ENCODE results near the gene TFAP2B.

DNA sequence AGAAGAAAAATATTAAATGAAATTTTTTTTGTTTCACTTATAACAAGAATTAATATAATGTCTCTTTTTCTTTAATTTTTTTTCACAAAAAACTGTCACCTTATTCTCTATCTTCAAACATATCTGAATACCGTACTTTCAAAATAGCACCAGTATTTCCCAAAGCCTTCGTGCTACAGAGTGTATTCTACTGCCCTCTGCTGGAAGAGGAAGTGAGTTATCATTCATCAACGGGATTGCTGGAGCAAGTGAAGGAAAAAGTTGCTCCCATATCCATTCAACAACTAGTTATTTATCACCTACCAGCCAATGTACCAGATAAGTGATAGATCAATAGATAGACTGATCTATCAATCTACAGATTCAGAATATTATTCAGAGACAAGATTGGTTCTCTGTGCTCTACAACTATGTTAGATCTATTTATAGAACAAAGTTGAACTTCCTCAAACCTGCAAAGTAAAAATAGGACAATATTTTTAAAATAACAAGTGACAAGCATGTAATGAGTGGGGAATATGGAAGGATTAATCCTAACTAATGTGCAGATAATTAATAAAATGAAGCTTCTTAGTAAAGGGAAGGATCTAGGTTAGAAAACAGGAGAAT, 26.7 kb upstream of the TFAP2B start:
- TF ChIP-seq, protein P1, sequence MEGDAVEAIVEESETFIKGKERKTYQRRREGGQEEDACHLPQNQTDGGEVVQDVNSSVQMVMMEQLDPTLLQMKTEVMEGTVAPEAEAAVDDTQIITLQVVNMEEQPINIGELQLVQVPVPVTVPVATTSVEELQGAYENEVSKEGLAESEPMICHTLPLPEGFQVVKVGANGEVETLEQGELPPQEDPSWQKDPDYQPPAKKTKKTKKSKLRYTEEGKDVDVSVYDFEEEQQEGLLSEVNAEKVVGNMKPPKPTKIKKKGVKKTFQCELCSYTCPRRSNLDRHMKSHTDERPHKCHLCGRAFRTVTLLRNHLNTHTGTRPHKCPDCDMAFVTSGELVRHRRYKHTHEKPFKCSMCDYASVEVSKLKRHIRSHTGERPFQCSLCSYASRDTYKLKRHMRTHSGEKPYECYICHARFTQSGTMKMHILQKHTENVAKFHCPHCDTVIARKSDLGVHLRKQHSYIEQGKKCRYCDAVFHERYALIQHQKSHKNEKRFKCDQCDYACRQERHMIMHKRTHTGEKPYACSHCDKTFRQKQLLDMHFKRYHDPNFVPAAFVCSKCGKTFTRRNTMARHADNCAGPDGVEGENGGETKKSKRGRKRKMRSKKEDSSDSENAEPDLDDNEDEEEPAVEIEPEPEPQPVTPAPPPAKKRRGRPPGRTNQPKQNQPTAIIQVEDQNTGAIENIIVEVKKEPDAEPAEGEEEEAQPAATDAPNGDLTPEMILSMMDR (IDR thresholded peaks at IDR 0.05; ENCODE audit: low read depth, low read length), result peak; percentile 80
- TF ChIP-seq, protein P2, sequence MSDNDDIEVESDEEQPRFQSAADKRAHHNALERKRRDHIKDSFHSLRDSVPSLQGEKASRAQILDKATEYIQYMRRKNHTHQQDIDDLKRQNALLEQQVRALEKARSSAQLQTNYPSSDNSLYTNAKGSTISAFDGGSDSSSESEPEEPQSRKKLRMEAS (IDR thresholded peaks at IDR 0.05; ENCODE audit: low read depth, low read length), result no peak
- TF ChIP-seq POLR2A (IDR thresholded peaks at IDR 0.05; ENCODE audit: extremely low read depth, insufficient read length), result no peak
